ENCODE data around the gene TCN2. TPM values are rescaled to one million over a fixed set of nuclear protein-coding genes. Genes with fewer than 3 reads are reported as not detected.

The TCN2 gene
- total RNA-seq, 1 donor from 2014 or later: 2.7 TPM

DNA sequence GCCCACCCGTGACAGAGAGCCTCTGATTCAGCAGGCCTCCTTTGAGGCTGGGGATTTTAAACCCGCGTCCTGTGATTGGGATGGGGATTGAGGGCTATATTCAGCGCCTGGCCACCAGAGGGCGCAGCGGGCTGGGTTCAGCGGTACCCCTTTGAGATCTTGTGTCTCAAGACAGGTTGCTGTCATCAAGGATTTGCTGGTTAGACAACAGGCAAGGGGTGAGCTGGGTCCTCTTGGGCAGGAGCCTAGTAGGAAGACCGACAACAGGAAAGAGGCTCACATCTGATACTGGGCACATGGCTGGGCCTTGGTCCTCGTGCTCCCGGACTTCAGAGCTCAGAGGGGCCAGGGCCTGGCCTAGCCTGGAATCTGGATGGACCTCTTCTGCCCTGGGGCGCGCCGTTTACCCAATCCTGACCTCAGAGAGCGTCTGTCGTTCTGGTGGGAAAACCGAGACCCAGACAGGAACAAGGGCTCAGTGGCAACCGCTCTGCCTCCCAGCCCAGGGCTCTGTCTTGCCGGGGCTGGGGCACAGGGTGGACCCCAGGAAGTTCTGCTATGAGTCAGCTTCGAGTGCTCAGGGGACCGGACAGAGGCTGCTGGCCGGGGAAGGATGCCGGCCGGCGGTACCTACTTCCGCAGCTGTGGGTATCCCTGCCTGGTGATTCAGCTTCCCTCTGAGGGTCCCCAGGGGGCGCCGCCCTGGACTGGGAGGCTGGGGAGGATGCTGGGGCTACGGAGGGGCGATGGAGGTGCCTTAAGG is 27.7 kb downstream of the TCN2 start:
- Histone ChIP-seq H3K9ac (ENCODE audit: low read length) (peak overlapping the region; percentile 71), H3K4me2 (ENCODE audit: low read length) (peak overlapping the region; percentile 97), H3K36me3 (ENCODE audit: insufficient read depth, low read length) (no peaks in the 10 kb centered on the region), H4K20me1 (ENCODE audit: insufficient read depth, low read length) (peaks cover 15% of the 10 kb centered on the region), H3K27ac (ENCODE audit: low read depth, low read length) (peak overlapping the region; percentile 53), H3K9me3 (ENCODE audit: insufficient read depth, low read depth, low read length) (no peaks in the 10 kb centered on the region), H2AFZ (ENCODE audit: low read depth, low read length) (peak overlapping the region; percentile 85), H3K4me3 (ENCODE audit: insufficient read depth, low read depth, low read length) (peak overlapping the region; percentile 55), H3K79me2 (ENCODE audit: insufficient read depth, low read length) (peaks cover 22% of the 10 kb centered on the region), H3K27me3 (ENCODE audit: insufficient read depth, low read length) (no peaks in the 10 kb centered on the region), H3K4me1 (ENCODE audit: insufficient read depth, low read length) (peaks cover 21% of the 10 kb centered on the region)
- Mint-ChIP-seq H3K36me3 (ENCODE audit: low read depth, unreplicated experiment) (peaks cover 2% of the 10 kb centered on the region), H3K27me3 (ENCODE audit: low read depth, unreplicated experiment) (no peaks in the 10 kb centered on the region), H3K9me3 (ENCODE audit: unreplicated experiment) (no peaks in the 10 kb centered on the region), H3K4me1 (ENCODE audit: low read depth, unreplicated experiment) (peaks cover 8% of the 10 kb centered on the region), H3K4me3 (ENCODE audit: unreplicated experiment) (peak overlapping the region; percentile 57), H3K27ac (ENCODE audit: unreplicated experiment) (peak overlapping the region; percentile 58)
- peak; percentile 74 for DNase-seq (ENCODE audit: low read depth)
- TF ChIP-seq, protein P1, sequence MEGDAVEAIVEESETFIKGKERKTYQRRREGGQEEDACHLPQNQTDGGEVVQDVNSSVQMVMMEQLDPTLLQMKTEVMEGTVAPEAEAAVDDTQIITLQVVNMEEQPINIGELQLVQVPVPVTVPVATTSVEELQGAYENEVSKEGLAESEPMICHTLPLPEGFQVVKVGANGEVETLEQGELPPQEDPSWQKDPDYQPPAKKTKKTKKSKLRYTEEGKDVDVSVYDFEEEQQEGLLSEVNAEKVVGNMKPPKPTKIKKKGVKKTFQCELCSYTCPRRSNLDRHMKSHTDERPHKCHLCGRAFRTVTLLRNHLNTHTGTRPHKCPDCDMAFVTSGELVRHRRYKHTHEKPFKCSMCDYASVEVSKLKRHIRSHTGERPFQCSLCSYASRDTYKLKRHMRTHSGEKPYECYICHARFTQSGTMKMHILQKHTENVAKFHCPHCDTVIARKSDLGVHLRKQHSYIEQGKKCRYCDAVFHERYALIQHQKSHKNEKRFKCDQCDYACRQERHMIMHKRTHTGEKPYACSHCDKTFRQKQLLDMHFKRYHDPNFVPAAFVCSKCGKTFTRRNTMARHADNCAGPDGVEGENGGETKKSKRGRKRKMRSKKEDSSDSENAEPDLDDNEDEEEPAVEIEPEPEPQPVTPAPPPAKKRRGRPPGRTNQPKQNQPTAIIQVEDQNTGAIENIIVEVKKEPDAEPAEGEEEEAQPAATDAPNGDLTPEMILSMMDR (IDR thresholded peaks at IDR 0.05; ENCODE audit: insufficient read depth, low read depth, low read length): peak; percentile 96
- TF ChIP-seq EZH2 (IDR thresholded peaks at IDR 0.05; ENCODE audit: insufficient read depth, low read length): no peak
- FAIRE-seq: peak; percentile 9

- FAIRE-seq (no peak), DNase-seq (ENCODE audit: low read depth) (peak; percentile 71)
- peak within 1 kb of the TSS; percentile 85 for H2AFZ ChIP-seq (ENCODE audit: low read depth, low read length)
- H3K27me3 Mint-ChIP-seq (ENCODE audit: low read depth, unreplicated experiment): no peaks in the 10 kb centered on the region
- H3K36me3 ChIP-seq (ENCODE audit: insufficient read depth, low read length): no peaks in the 10 kb centered on the region
- H4K20me1 ChIP-seq (ENCODE audit: insufficient read depth, low read length): peaks cover 16% of the 10 kb centered on the region
- TF ChIP-seq, protein P1 (IDR thresholded peaks at IDR 0.05; ENCODE audit: insufficient read depth, low read depth, low read length): no peak
- no peak for TF ChIP-seq EZH2 (IDR thresholded peaks at IDR 0.05; ENCODE audit: insufficient read depth, low read length)
- H3K4me3 ChIP-seq (ENCODE audit: insufficient read depth, low read depth, low read length): peak within 1 kb of the TSS; percentile 75
- H3K4me1 Mint-ChIP-seq (ENCODE audit: low read depth, unreplicated experiment): peaks cover 8% of the 10 kb centered on the region
- peak within 1 kb of the TSS; percentile 97 for H3K4me2 ChIP-seq (ENCODE audit: low read length)
- H3K4me1 ChIP-seq (ENCODE audit: insufficient read depth, low read length): peaks cover 21% of the 10 kb centered on the region
- peaks cover 26% of the 10 kb centered on the region for H3K79me2 ChIP-seq (ENCODE audit: insufficient read depth, low read length)
- no peaks in the 10 kb centered on the region for H3K27me3 ChIP-seq (ENCODE audit: insufficient read depth, low read length)
- no peaks in the 10 kb centered on the region for H3K9me3 Mint-ChIP-seq (ENCODE audit: unreplicated experiment)
- H3K27ac Mint-ChIP-seq (ENCODE audit: unreplicated experiment): peak within 1 kb of the TSS; percentile 58
- H3K9ac ChIP-seq (ENCODE audit: low read length): peak within 1 kb of the TSS; percentile 83
- no peaks in the 10 kb centered on the region for H3K9me3 ChIP-seq (ENCODE audit: insufficient read depth, low read depth, low read length)
- peak within 1 kb of the TSS; percentile 69 for H3K27ac ChIP-seq (ENCODE audit: low read depth, low read length)
- peak within 1 kb of the TSS; percentile 78 for H3K4me3 Mint-ChIP-seq (ENCODE audit: unreplicated experiment)
- peaks cover 2% of the 10 kb centered on the region for H3K36me3 Mint-ChIP-seq (ENCODE audit: low read depth, unreplicated experiment)
These were observed 28.6 kb downstream of the TCN2 start, which contains the start of gene SLC35E4 for GRCh38 chr22:30635273-30636225. SLC35E4 (plus strand) TSS chr22:30635781; CDS start chr22:30636451, 670 bp downstream.
